ENCODE results near the gene RXRA. TPM values are rescaled to one million over a fixed set of nuclear protein-coding genes. Genes with fewer than 3 reads are reported as not detected.

RXRA gene
- polyA plus RNA-seq, 3 donors = 15.8 to 91.0 (median 23.2) TPM

DNA sequence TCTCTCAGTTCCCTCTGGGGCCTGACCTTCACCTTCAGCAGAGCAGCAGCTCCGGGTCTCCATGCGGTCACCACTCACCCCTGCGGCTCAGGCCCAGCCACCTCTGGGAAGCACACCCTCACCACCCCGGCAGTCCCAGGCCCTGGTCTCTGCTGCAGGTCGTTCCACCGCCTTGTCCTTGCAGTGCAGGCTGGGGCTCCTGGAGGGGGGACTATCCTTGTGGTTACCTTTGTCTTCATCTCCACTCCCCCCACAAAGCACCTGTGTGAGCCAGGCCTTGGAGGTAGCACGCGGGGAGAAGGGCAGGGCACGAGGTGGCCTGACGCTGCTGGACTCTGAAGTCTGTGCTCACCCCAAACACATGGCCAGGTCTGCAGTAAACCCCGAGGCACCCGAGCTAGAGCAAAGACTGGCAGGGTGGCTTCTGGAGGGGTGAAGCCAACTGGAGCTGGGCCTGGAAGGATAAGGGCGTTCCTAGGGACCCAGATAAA, 33.2 kb upstream of the RXRA start:
- 82% methylated on average over 9 of the region's 13 CpGs for WGBS (ENCODE audit: insufficient coverage)
- peaks cover 0 to 7% (median 0%) of the 10 kb centered on the region in 7 donors for H3K9me3 Mint-ChIP-seq
- no peak overlapping the region for H3K27ac ChIP-seq (ENCODE audit: low read depth in 1 of 2, low read length in 2 of 2)
- H3K4me1 ChIP-seq (ENCODE audit: control insufficient read depth in 1 of 2, insufficient read depth in 2 of 2, low read length in 2 of 2) = peaks cover 9 to 15% of the 10 kb centered on the region in 2 donors
- H3K79me2 ChIP-seq (ENCODE audit: insufficient read depth, low read length) = no peaks in the 10 kb centered on the region
- DNase-seq = no peak
- no peak overlapping the region for H3K9ac ChIP-seq (ENCODE audit: insufficient read depth, low read length, poor library complexity, severe bottlenecking)
- peak overlapping the region; percentile 67 for H3K4me2 ChIP-seq (replicated peaks; ENCODE audit: extremely low read depth, low read length, poor library complexity, severe bottlenecking)
- peak overlapping the region in 1 of 7 donors; percentile 66 for H3K27ac Mint-ChIP-seq
- peak overlapping the region in 1 of 3 experiments; percentile 72 for H3K4me3 ChIP-seq (replicated peaks in 1 of 3; ENCODE audit: low read depth in 2 of 3, low read length in 3 of 3)
- no peaks in the 10 kb centered on the region for H3K36me3 ChIP-seq (replicated peaks in 1 of 2; ENCODE audit: control insufficient read depth in 1 of 2, insufficient read depth in 2 of 2, low read length in 2 of 2)
- no peaks in the 10 kb centered on the region for H3K9me3 ChIP-seq (replicated peaks in 1 of 2; ENCODE audit: control insufficient read depth in 1 of 2, insufficient read depth in 1 of 2, low read length in 2 of 2)
- no peaks in the 10 kb centered on the region for H3K36me3 Mint-ChIP-seq
- H3K4me1 Mint-ChIP-seq = peaks cover 11% of the 10 kb centered on the region
- TF ChIP-seq, protein P1, sequence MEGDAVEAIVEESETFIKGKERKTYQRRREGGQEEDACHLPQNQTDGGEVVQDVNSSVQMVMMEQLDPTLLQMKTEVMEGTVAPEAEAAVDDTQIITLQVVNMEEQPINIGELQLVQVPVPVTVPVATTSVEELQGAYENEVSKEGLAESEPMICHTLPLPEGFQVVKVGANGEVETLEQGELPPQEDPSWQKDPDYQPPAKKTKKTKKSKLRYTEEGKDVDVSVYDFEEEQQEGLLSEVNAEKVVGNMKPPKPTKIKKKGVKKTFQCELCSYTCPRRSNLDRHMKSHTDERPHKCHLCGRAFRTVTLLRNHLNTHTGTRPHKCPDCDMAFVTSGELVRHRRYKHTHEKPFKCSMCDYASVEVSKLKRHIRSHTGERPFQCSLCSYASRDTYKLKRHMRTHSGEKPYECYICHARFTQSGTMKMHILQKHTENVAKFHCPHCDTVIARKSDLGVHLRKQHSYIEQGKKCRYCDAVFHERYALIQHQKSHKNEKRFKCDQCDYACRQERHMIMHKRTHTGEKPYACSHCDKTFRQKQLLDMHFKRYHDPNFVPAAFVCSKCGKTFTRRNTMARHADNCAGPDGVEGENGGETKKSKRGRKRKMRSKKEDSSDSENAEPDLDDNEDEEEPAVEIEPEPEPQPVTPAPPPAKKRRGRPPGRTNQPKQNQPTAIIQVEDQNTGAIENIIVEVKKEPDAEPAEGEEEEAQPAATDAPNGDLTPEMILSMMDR (IDR thresholded peaks at IDR 0.05) = no peak
- intact Hi-C loops (cut with micrococcal nuclease) = no loop called here
- peaks cover 20 to 26% (median 23%) of the 10 kb centered on the region in 3 donors for H3K27me3 Mint-ChIP-seq (ENCODE audit: low read depth in 3 of 3)
- peak overlapping the region in 1 of 2 donors; percentile 94 for H3K4me3 Mint-ChIP-seq
- H3K27me3 ChIP-seq (ENCODE audit: control insufficient read depth in 2 of 2, insufficient read depth in 2 of 2, low read length in 2 of 2) = no peaks in the 10 kb centered on the region
- no peaks in the 10 kb centered on the region for H4K20me1 ChIP-seq (ENCODE audit: insufficient read depth, low read length)
- H2AFZ ChIP-seq (ENCODE audit: insufficient read depth, low read depth, low read length, poor library complexity, severe bottlenecking) = peak overlapping the region; percentile 70

DNA sequence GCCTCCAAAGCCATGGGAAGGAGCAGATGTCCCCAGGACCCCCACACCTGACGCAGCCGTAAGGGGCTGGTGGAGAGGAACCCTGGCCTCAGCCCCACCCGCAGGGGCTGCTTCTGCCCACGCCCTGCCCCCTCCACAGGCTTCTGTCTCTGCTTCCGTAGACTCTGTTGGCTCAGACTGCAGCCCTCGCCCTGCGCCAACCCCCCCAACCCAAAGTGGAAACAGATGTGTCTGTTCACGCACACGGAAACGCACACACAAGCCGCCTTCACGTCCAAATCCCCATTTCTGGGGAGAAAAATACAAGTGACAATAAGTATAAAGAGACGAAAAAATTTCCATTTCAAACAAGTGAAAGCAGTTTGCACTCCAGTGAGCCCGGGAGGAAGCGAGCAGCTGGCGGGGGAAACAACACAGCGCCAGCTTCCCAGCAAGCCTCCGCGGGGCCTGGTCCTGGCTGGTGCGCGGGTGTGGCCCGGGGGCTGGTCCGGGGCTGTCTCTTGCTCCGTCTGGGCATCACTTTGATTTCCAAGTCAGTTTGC, 32.6 kb upstream of the RXRA start:
- Histone ChIP-seq H3K79me2 (ENCODE audit: insufficient read depth, low read length) (no peaks in the 10 kb centered on the region), H4K20me1 (ENCODE audit: insufficient read depth, low read length) (no peaks in the 10 kb centered on the region), H3K27me3 (ENCODE audit: control insufficient read depth in 2 of 2, insufficient read depth in 2 of 2, low read length in 2 of 2) (no peaks in the 10 kb centered on the region), H3K36me3 (replicated peaks in 1 of 2; ENCODE audit: control insufficient read depth in 1 of 2, insufficient read depth in 2 of 2, low read length in 2 of 2) (no peaks in the 10 kb centered on the region), H3K4me2 (replicated peaks; ENCODE audit: extremely low read depth, low read length, poor library complexity, severe bottlenecking) (peak overlapping the region; percentile 67), H3K4me1 (ENCODE audit: control insufficient read depth in 1 of 2, insufficient read depth in 2 of 2, low read length in 2 of 2) (peaks cover 9 to 15% of the 10 kb centered on the region in 2 donors), H3K9me3 (replicated peaks in 1 of 2; ENCODE audit: control insufficient read depth in 1 of 2, insufficient read depth in 1 of 2, low read length in 2 of 2) (no peaks in the 10 kb centered on the region), H3K4me3 (replicated peaks in 1 of 3; ENCODE audit: low read depth in 2 of 3, low read length in 3 of 3) (peak overlapping the region; percentile 12 to 72 (median 21)), H3K27ac (ENCODE audit: low read depth in 1 of 2, low read length in 2 of 2) (peak overlapping the region in 1 of 2 donors; percentile 38), H3K9ac (ENCODE audit: insufficient read depth, low read length, poor library complexity, severe bottlenecking) (peak overlapping the region; percentile 46), H2AFZ (ENCODE audit: insufficient read depth, low read depth, low read length, poor library complexity, severe bottlenecking) (peak overlapping the region; percentile 70)
- Mint-ChIP-seq H3K27ac (peak overlapping the region in 4 of 7 donors; percentile 41 to 80 (median 49)), H3K4me3 (peak overlapping the region; percentile 86 to 94), H3K27me3 (ENCODE audit: low read depth in 3 of 3) (peaks cover 17 to 22% (median 18%) of the 10 kb centered on the region in 3 donors), H3K9me3 (peaks cover 0 to 7% (median 0%) of the 10 kb centered on the region in 7 donors), H3K4me1 (peaks cover 11% of the 10 kb centered on the region), H3K36me3 (no peaks in the 10 kb centered on the region)
- TF ChIP-seq, protein P1 (IDR thresholded peaks at IDR 0.05) = no peak
- intact Hi-C loops (cut with micrococcal nuclease) = no loop called here
- DNase-seq = peak in 2 of 3 donors; percentile 21 to 22
- under 1% methylated on average over 15 of the region's 24 CpGs for WGBS (ENCODE audit: insufficient coverage)
